ENCODE data around the gene CLCN1.
"Not testable (repeated sequence)": the region's sequence is repeated elsewhere in the genome, so short reads cannot be mapped to it uniquely, and the experiment has no call there.

The CLCN1 gene

DNA sequence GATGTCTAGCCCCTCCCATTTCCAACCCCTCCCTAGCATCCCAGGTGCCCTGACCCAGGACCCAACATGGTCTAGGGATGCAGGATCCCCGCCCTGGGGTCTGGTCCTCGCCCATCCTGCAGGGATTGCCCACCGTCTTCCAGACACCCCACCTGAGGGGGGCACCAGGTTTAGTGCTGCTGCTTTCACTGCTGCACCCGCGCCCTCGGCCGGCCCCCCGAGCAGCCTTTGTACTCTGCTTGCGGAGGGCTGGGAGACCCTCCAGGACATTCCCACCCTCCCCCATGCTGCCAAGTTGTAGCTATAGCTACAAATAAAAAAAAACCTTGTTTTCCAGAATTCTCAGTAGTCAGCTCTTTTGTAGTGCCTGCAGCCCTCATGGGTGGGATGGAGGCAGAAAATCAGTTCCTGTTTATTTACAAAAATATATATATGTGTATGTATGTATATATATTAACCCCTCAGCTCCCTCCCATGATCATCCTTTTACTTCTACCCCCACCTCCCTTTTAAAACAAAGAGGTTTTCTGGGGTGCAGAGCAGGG, 74.9 kb downstream of the CLCN1 start:
- no peaks in the 10 kb centered on the region for H3K27me3 ChIP-seq (ENCODE audit: insufficient read depth, low read depth)
- H3K79me2 ChIP-seq (ENCODE audit: insufficient read depth, low read depth) = no peaks in the 10 kb centered on the region
- H3K27ac ChIP-seq = no peak overlapping the region
- TF ChIP-seq, protein P1, sequence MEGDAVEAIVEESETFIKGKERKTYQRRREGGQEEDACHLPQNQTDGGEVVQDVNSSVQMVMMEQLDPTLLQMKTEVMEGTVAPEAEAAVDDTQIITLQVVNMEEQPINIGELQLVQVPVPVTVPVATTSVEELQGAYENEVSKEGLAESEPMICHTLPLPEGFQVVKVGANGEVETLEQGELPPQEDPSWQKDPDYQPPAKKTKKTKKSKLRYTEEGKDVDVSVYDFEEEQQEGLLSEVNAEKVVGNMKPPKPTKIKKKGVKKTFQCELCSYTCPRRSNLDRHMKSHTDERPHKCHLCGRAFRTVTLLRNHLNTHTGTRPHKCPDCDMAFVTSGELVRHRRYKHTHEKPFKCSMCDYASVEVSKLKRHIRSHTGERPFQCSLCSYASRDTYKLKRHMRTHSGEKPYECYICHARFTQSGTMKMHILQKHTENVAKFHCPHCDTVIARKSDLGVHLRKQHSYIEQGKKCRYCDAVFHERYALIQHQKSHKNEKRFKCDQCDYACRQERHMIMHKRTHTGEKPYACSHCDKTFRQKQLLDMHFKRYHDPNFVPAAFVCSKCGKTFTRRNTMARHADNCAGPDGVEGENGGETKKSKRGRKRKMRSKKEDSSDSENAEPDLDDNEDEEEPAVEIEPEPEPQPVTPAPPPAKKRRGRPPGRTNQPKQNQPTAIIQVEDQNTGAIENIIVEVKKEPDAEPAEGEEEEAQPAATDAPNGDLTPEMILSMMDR (conservative IDR thresholded peaks at IDR 0.05; ENCODE audit: low read depth, low read length) = no peak
- H3K4me1 ChIP-seq (ENCODE audit: low read depth, poor library complexity, severe bottlenecking) = no peaks in the 10 kb centered on the region
- no peak overlapping the region for H3K4me3 ChIP-seq (IDR thresholded peaks at IDR 0.05; ENCODE audit: insufficient read depth, low read depth, low read length)
- H2AFZ ChIP-seq (ENCODE audit: low read depth) = no peak overlapping the region
- no peak overlapping the region for H3K4me2 ChIP-seq
- H3K36me3 ChIP-seq (ENCODE audit: insufficient read depth) = no peaks in the 10 kb centered on the region; the same call in 1 of the 2 replicates
- H4K20me1 ChIP-seq (ENCODE audit: insufficient read depth) = no peaks in the 10 kb centered on the region
- no peak overlapping the region for H3K9ac ChIP-seq

DNA sequence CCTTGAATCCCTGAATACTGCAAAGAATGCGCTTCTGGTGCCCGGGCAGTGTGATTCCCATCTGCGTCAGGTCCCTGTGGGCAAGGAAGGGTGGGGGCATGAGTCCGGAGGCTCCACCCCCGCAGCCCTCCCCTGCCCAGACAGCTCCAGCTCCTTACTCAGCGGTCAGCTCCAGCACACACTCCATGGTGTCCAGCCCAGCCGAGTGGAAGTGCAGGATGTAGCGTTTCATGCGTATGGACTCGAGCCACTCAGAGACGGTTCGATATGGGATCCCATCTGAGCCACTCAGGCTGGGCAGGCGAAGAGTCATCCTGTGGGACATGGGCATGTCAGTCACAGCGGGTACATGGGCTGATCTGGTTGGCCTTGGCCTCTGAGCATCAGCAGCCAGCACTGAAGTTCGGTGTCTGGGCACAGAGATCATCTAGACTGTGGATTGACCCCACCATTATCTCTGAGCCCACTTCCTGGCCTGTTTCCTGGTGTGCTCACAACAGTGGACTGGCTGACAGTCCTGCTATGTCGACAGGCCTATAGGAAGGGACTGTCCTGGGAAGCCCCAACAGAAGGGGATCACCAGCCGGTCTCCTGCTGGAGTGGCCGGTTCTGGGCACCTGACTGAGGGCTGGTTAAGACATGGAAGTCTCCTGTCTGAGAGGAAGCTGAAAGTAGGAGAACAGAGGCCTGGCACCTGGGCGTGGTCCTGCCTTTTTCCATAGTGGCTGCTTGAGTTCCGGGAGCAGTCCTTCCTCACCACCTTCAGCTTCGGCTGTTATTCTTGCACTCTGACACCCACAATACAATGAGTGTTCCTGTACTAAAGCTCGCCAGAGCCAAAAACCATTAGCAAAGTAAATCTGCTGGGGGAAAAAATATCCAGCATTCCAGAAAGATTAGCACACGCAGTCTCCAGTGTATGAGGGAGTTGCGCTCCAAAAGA, 75.8 kb downstream of the CLCN1 start:
- Histone ChIP-seq H3K27ac (no peak overlapping the region), H3K4me2 (no peak overlapping the region)

DNA sequence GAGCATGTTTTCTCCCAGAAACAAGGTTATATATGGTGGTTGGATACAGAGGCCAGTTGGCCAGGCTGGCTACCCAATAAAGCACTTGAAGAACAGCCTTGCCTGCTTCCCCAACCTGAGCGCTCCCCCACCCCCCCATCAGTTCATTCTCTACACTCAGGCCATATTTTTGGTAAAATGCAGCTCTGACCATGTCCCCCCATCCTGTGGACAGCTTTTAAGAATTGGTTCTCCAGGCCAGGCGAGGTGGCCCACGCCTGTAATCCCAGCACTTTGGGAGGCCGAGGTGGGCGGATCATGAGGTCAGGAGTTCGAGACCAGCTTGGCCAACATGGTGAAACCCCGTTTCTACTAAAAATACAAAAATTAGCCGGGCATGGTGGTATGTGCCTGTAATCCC, 76.5 kb downstream of the CLCN1 start:
- not testable (repeated sequence) for H3K27me3 ChIP-seq (ENCODE audit: insufficient read depth, low read depth); H3K9ac ChIP-seq; H4K20me1 ChIP-seq (ENCODE audit: insufficient read depth); H3K4me1 ChIP-seq (ENCODE audit: low read depth, poor library complexity, severe bottlenecking); H3K4me2 ChIP-seq; H3K79me2 ChIP-seq (ENCODE audit: insufficient read depth, low read depth); H3K27ac ChIP-seq; H2AFZ ChIP-seq (ENCODE audit: low read depth); H3K36me3 ChIP-seq (ENCODE audit: insufficient read depth); H3K4me3 ChIP-seq (IDR thresholded peaks at IDR 0.05; ENCODE audit: insufficient read depth, low read depth, low read length)

More for the DNA sequence above, 75.8 kb downstream of the CLCN1 start:
- H2AFZ ChIP-seq (ENCODE audit: low read depth) = no peak overlapping the region
- H3K9ac ChIP-seq = no peak overlapping the region
- H3K4me1 ChIP-seq (ENCODE audit: low read depth, poor library complexity, severe bottlenecking) = no peaks in the 10 kb centered on the region
- no peaks in the 10 kb centered on the region; the same call in 1 of the 2 replicates for H3K36me3 ChIP-seq (ENCODE audit: insufficient read depth)
- no peak overlapping the region for H3K4me3 ChIP-seq (IDR thresholded peaks at IDR 0.05; ENCODE audit: insufficient read depth, low read depth, low read length)
- H3K79me2 ChIP-seq (ENCODE audit: insufficient read depth, low read depth) = no peaks in the 10 kb centered on the region
- TF ChIP-seq, protein P1 (conservative IDR thresholded peaks at IDR 0.05; ENCODE audit: low read depth, low read length) = no peak
- no peaks in the 10 kb centered on the region for H4K20me1 ChIP-seq (ENCODE audit: insufficient read depth)
- no peaks in the 10 kb centered on the region for H3K27me3 ChIP-seq (ENCODE audit: insufficient read depth, low read depth)

DNA sequence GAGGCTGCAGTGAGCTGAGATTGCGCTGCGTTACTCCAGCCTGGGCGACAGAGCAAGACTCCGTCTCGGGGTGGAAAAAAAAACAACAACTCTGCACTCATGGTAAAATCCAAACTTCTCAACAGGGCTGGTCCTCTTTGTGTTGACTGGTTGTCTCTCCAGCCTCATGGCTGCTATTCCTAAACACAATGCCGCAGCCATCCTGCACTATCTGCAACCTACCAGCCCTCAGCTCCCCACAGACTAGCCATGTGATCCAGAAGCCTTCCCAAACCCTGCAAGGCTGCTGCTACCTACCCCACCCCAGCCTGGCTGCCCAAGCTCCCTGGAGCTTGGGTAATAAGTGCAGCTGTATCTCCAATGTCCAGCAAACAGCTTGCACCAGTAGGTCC, 77.0 kb downstream of the CLCN1 start:
- no peaks in the 10 kb centered on the region; the same call in 1 of the 2 replicates for H3K36me3 ChIP-seq (ENCODE audit: insufficient read depth)
- no peaks in the 10 kb centered on the region for H4K20me1 ChIP-seq (ENCODE audit: insufficient read depth)
- no peaks in the 10 kb centered on the region for H3K4me1 ChIP-seq (ENCODE audit: low read depth, poor library complexity, severe bottlenecking)
- no peaks in the 10 kb centered on the region for H3K79me2 ChIP-seq (ENCODE audit: insufficient read depth, low read depth)
- H3K27me3 ChIP-seq (ENCODE audit: insufficient read depth, low read depth) = no peaks in the 10 kb centered on the region
- H3K4me3 ChIP-seq (IDR thresholded peaks at IDR 0.05; ENCODE audit: insufficient read depth, low read depth, low read length) = no peak overlapping the region
- no peak overlapping the region for H2AFZ ChIP-seq (ENCODE audit: low read depth)
- TF ChIP-seq, protein P1 (conservative IDR thresholded peaks at IDR 0.05; ENCODE audit: low read depth, low read length) = no peak
- no peak overlapping the region for H3K4me2 ChIP-seq
- no peak overlapping the region for H3K27ac ChIP-seq
- H3K9ac ChIP-seq = no peak overlapping the region
